ENCODE data around the gene ZNF518A.

GRCh38 chr10:96165726-96166125 lies 35.6 kb downstream of the ZNF518A start:
- TF ChIP-seq CTCF (conservative IDR thresholded peaks at IDR 0.05) = no peak
- TF ChIP-seq ZFX (IDR thresholded peaks at IDR 0.05) = no peak

All from C4-2B (cell line).